H1 (cell line): Measurements from ENCODE around the gene C6orf52. TPM values are rescaled to one million over a fixed set of nuclear protein-coding genes. Genes with fewer than 3 reads are reported as not detected.

ENCODE experiments used
- BACH1 ChIP-seq: IDR thresholded peaks from 2 replicates; pipeline ENCODE4 v1.6.1; 2012; ENCODE audit warnings: low read length, improper control_type of control experiment
- BRCA1 ChIP-seq: IDR thresholded peaks from 2 replicates; pipeline ENCODE4 v1.6.1; 2012; ENCODE audit warnings: low read depth, low read length, improper control_type of control experiment
- CTCF ChIP-seq, 3 experiments: IDR thresholded peaks; 1 replicate in 2 of 3; 2 replicates in 1 of 3; pipeline versions ENCODE4 v1.5.1 to v1.6.1; 2011; ENCODE audit warnings: low read length in 3 of 3, mild to moderate bottlenecking in 3 of 3, inconsistent platforms in 2 of 3, low read depth in 1 of 3, moderate library complexity in 1 of 3; ENCODE audit not compliant: insufficient read depth in 1 of 3; ENCODE audit errors: control extremely low read depth in 1 of 3
- KDM4A ChIP-seq: IDR thresholded peaks from one replicate; pipeline ENCODE4 v1.7.1; 2012; ENCODE audit warnings: low read depth, mild to moderate bottlenecking, moderate library complexity, low read length, inconsistent platforms; ENCODE audit not compliant: severe bottlenecking
- POU5F1 ChIP-seq: IDR thresholded peaks from 2 replicates; pipeline ENCODE4 v1.6.1; 2011; ENCODE audit warnings: low read depth, mild to moderate bottlenecking, low read length, moderate library complexity
- SIX5 ChIP-seq: IDR thresholded peaks from 2 replicates; pipeline ENCODE4 v1.6.1; 2011; ENCODE audit warnings: mild to moderate bottlenecking, low read depth, low read length
- polyA plus RNA-seq, 7 experiments: library from polyadenylated mRNA; depleted of rRNA in 3 of 7; stranded (reverse) in 5 of 7; unstranded in 2 of 7; fragments of >200 nt in 5 of 7; fragments of 200-250 nt in 2 of 7; gene quantifications; 1 replicate in 5 of 7; 2 replicates in 1 of 7; 4 replicates in 1 of 7; pipeline versions ENCODE4 v1.2.1 to v1.2.3, GENCODE V29; 2011 to 2013; ENCODE audit warnings: missing spikeins in 2 of 7, mixed read lengths in 2 of 7
- total RNA-seq: library from RNA; stranded (reverse); fragmentation: NEBNext Ultra II Directional; extraction: Animal tissue kit (Norgen Biotek cat#: 25700); gene quantifications from 2 replicates; pipeline ENCODE4 v1.2.1, GENCODE V29; 2021

C6orf52 gene
- total and polyA plus RNA-seq, 2 of the 8 experiments (the other 6 are each of a cell fraction or from before 2014, with no cell fraction given): 1.5 to 3.1 TPM

- TF ChIP-seq CTCF (IDR thresholded peaks at IDR 0.05; ENCODE audit: control extremely low read depth in 1 of 3, insufficient read depth in 1 of 3, low read depth in 1 of 3, low read length in 3 of 3) (no peak), SIX5 (no peak), POU5F1 (no peak), KDM4A (no peak), BACH1 (no peak), BRCA1 (no peak)
Measured at GRCh38 chr6:10725044-10725443, 30.6 kb upstream of the C6orf52 start (continued).
